ENCODE results near the gene KCND3.

GRCh38 chr1:111789142-111789541 lies 200.3 kb downstream of the KCND3 start:
- no peak for TF ChIP-seq CTCF (IDR thresholded peaks at IDR 0.05; ENCODE audit: insufficient read depth, low read depth, low read length)
- TF ChIP-seq EZH2 (IDR thresholded peaks at IDR 0.05; ENCODE audit: insufficient read depth, low read length) = no peak

Measured in astrocyte (in vitro differentiated cells and primary cell).